Embryonic facial prominence (tissue), 1 donor: Measurements from ENCODE around the gene FNDC3B.

Experiments used
- DNase-seq: peaks from one replicate; pipeline ENCODE4 v3.0.0-alpha.2; 2016; ENCODE audit errors: extremely low spot score

Gene FNDC3B

DNA sequence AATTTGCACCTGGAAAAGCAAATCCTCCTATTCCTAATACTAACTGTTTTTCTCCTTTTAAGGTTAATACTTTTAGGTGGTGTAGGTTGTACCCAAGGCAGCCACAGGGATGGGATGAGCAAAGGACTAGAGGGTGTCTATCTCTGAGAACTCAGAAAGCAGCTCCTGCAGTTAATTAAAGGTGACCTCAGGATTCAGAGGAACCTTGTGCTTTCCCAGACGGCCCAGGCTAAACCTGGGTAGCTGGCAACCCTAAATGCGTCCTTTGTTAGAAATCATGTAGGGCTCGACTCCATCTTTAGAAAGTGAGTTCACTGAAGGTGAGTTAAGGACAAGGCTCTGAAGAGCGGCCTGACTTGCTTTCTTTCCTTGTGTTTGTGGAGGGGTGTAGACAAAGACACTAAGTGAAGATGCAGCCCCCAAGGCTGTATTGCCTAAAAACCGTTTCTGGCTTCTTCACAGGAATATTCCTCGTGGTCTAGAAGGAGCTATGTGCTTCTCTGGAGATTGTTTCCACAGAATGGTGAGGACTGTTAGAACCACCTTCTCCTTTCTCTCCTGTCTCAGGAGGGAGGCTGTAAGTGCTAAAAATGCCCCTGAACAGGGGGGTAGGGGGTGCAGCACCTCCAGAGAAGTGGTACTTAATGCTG is 14.9 kb downstream of the FNDC3B start:
- DNase-seq, result no peak

DNA sequence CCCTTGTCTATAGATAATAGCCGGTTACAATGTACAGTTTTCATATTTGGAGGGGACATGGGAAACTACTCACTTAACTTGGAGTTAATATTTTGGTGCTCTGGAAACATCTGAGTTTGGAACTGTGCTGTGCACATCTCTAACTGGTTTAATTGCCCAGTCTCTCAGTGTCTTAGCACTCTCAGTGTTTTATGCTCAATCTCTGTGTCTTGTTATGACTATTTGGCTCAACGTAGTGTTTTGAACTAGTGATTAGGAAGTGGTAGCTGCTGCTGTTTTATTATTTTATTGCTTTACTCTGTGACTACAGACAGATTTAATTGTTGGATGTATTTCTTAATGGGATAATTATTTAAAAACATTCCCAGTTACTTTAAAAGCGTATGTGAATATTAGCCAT is 17.0 kb downstream of the FNDC3B start:
- DNase-seq, result no peak

DNA sequence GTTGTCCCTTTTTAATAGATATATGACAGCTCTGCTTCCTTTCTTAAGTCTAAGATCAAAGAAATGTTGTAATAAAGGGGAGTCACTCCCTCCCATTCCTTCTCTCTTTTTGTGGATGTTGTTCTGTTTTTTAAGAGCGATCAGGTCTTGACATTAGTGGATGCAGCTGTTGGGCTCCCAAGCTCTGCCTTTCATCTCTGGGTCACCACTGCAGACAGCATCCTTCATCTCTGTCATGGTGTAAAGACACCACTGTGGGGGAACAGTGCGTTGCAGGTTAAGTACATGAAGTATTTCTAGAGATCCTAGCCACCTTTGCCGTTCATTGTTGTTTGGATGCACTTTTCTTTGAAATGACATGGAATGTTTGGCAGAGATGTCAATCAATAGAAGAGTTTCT is 17.7 kb downstream of the FNDC3B start:
- DNase-seq, result no peak

DNA sequence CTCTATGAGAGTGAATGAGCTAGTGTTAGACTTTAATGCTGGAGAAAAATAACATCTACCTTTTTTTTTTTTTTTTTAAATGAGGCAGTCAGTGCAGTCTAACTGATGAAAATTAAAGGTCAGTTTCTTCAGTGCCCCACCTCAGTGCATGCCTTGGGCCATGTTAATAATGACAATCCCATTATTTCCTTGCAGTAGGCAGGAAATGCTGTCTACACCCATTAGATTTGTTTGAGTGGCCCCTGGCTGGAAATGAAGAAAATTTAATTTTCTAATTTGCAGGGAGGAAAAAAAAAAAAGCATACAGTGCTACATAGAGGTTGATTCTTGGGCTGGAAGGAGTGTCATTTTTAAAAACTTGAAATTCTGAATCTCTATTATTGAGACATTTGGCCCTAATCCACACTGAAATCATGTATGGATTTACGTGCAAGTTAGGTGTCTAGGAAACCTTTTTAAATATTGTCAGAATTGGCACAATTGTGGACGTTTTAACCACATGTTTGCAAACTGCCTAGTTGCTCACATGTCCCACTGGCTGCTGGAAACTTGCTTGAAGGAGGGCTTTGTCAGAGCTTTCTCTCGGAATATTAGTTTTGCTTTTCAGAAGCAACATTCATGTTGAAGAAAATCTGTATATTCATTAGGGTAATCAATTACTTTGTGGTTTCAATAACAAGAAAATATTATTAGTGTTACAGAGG is 18.4 kb downstream of the FNDC3B start:
- DNase-seq, result no peak

DNA sequence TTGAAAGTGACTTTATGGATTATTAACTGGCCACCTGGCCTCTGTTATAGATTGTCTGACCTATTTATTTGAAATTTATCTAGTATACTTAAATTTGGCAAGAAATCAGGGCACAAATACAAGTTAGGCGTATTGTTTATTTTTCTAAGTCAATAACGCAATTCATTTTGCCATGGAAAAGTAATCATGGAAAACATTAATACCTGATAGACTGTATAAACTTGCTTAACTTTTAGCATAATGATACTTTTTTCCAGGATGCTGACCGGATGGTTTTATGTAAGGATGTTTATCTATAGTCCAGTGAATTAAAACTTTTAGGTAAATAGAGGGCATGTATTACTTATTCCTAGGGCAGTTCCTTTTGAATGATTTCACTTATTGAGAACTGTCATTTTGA is 20.2 kb downstream of the FNDC3B start:
- DNase-seq, result no peak

DNA sequence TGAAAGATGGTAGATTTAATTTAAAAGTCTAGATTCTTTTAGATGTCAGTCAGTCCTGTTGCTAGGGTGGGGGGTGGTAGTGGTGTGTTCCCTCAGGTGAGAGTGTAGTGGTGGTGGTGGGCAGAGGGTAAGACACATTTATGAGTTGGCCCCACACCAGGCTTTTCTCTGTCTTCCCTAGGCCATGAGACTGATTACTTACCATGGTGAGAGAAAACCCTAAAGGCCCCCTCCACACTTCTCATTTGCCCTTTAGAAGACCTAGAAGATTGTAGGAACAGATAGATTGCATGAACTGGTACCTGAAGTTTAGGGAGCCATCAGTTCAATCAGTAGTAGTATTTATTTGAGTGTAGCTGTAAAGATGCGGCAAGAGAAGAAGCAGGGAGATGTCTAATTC is 20.9 kb downstream of the FNDC3B start:
- DNase-seq, result no peak

DNA sequence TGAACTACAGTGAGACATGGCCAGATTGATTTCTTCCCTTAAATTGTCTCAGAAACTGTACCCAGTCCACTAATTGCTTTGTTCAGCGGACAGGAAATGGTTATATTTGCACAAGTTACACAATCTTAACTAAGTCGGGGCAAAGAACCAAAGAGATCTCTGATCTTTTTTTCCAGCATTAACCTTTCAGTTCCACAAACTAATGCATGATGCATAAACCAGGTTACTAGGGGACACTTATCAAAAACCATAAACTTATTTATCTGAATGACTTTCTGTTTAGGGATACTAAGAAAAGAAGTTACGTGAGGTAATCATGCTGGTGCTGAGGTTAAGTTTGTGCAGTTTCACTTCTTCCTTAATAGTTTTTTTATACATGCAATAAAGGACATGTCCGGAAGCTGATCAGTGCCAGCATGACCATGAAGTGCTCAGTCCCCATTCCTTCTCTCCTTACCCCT is 22.4 kb downstream of the FNDC3B start:
- DNase-seq, result no peak

DNA sequence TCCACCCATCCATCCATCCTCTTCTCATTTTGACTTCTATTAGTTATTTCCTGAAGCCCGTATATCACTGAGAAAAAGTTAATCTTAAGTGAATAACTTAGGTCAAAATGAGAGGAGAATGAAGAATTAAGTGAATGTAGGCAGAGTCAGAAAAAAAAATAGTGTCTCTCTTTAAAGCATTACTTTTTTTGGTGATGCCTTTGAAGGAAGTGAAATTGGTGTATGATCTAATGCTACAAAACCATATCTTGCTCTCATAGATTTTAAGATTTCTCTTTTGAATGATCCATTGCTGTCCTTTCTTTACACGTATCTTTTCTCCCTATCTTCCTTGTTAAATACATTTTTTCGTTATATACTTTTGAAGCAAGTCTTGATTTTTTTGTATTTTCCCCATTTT is 23.4 kb downstream of the FNDC3B start:
- DNase-seq, result no peak

DNA sequence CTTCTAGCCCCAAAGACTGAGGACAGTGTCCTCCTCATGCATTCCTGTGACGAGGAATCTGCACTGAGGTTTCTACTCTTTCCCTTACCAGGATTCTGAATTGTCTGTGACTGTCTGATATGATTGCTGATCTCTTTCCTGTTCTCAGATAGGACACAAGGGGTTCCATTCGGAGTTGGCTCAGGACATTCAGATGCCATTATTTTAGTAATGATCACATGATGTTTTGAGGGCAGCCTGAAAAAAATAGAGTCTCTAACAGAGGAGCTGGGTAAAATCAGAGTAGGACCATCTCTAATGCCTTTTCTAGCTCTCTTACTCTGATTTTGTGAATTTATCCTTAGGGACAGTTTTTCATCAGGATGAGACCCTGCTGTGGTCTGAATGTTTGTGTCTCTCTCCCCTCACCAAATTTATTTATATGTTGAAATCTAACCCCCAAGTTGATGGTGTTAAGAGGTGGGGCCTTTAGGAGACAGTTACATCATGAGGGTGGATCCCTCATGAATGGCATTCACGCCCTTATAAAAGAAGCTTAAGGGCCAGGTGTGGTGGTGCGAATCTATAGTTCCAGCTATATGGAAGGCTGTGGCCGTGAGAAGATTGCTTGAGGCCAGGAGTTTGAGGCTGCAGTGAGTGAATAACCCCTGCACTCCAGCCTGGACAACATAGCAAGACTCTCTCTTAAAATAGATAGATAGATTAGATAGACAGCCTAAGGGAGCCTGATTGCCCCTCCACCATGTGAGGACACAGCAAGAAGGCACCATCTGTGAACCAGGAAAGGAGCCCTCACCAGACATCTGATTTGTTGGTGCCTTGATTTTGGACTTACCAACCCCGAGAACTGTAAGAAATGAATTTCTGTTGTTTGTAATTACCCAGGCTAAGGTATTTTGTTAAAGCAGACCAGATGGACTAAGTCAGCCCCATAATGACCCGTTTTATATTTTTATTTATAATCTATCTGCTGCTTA is 24.4 kb downstream of the FNDC3B start:
- DNase-seq, result no peak

DNA sequence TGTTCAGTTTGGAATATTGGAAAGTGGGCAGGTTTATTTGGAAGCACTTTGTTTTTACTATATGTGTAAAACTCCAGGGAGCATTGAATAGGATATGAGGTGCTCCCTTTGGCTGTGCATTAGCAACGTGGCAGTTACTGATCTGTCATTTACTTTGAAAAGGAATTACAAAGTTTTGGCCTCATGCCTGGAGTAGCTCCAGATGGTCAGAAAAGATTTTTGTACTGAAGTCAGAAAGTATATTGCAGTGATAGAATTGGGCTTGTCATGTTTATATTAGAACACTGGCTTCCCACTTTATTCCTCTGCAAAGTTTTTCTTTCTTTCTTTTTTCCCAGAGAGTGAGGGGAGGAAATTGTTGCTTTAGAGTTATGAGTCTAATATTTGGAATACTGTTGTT is 26.1 kb downstream of the FNDC3B start:
- DNase-seq, result no peak

DNA sequence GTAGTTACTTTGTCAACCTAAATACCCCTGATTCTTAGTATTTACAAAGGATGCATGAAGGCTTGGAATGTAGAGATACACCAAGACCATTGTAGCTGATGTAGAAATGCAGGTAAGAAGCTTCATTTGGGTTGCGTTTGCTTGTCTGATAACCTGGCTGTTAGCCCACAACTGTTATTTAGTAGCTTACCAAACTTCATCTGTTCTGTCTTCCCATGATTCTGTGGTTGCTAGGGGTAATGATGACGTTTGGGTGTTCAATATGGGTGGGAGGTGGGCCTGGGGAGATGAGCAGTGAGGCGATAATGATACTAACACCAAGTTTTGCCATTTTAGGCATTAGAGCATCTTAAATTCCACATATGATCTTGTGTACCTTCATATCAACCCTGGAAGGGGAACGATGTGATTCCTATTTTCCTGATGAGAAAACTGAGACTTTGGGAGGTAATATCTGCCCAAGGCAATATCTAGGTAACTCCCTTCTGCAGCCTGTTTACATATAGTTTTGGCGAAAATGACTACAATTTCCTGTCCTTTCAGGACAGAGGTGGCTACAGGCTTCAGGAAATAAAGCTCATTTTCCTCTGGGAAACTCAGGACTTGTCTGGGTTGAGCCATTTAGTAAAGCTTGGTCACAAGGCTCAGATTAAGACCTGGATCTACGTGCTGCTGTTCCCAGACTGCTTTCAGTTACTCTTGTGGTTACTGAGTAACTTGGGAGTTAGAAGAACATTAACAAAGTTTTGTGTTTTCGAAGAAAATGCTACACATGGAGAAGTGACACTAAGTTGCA is 26.8 kb downstream of the FNDC3B start:
- no peak for DNase-seq

DNA sequence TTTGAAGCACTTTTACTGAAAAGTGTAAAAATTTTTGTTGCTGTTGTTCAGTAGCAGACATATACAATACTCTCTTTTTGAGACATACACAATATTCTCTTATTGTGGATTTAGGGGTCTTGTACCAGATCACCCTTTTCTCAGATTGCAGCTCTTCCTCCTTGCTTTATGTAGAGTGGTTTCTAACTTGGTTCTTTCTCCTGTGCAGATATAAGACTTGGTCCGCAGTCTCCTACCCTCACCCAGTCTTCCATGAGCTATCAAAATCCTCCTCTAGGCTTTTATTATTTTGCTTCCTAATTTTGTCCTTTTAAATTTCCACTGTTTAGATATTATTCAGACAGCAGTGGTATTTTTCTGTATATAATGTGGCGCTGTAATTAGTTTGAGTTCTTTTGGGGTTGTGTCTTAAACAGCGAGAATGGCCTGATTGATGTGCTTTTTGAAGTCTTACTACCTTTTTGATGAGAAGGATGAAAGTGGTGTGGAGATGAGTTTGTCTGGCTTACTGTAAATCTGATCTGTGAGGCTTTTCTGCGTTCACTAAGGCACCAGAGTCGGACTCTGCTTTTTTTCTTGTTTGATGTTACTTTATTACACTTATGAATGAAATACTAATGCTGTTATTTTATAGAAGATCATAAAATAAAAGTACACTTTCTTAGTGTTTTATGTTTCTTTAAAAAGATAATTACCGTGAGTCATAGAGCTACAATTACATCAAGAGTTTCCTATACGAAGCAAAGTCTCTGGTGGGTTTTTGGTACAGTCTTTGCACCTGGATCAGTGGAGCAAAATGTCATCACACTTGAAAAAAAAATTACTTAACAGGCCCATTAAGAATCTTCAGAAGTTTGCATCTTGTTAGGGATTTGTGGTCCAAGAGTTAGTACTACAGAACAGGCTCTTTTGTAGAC is 27.8 kb downstream of the FNDC3B start:
- DNase-seq, result no peak

DNA sequence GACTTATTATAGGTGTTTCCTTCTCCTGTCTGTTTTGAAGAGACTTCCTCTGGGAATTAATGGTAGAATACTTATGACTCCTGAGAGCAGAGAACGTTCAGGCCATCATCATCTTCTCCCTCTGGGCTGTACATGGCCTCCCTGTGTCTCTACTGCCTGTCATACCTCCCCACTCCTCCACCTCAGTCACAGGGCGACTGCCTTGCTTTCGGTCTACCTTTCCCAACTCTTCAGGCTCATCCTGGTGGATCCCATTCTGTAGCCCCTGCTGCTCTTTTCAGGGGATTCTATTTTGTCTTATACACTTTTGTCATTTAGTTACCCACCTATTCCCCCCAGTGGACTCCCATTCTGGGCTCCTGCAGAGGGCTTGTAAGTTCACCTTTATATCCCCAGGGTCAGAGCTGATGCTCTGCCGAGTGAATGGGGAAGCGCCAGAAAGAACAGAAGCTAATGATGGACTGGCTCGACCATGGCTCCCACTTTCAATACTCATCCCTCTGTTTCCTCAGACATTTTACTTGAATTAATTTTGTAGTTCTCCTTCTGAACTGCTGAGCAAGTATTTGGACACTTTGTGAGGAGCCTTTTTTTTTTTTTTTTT is 28.6 kb downstream of the FNDC3B start:
- DNase-seq, result no peak

DNA sequence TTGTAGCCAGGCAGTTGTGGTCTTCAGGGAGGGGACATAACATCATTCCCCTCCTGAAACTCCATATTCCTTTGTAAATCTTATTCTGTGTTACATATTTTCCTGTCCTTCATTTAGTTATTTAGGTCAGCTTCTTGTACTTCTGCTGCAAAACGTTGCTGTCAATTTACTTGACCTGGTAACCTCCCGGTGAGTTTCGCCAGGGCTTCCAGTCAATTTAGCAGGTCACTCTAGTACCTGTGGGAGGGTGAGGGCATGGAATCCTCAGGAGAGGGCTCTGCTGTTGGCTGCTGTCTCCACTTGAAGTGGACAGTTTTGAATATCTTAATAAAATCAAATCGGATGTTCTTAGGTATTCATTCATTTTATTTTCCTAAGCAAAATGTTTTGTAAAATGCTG is 29.6 kb downstream of the FNDC3B start:
- DNase-seq, result no peak

DNA sequence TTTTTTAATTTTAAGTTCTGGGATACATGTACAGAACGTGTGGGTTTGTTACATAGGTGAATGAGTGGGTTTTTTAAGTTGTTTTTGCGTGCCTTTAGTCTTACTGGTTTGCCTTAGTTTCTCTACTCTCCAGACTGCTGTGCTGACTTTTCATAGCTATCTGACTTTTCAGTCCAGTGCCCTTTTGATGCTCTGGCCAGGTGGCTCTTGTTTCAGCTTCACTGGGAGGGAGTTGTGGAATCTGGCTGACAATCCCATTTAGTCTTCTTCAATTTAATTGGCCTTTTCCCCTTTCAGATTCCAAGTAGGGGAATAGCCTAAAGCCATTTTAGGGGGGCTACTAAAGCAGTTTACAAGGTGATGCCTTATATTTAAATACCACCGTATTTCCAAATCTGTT is 30.1 kb downstream of the FNDC3B start:
- DNase-seq, result no peak

DNA sequence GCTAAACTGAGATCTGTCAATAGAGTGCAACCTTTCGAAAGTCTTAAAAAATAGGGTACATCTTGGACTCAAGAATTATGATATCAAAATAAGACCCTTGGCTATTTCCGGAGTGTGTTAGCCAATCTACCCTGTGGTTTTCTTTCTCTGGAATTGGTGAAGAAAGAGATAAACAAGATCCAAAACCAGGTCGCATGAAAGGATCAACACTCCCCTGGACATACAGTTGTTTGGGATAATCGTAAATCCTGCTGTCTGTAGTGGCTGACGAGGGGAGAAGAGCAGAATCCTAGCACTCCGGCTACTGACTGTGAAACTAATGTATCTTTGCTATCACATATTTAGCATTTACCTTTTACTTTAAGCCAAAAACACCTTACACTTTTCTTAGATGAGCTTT is 30.9 kb downstream of the FNDC3B start:
- no peak for DNase-seq

DNA sequence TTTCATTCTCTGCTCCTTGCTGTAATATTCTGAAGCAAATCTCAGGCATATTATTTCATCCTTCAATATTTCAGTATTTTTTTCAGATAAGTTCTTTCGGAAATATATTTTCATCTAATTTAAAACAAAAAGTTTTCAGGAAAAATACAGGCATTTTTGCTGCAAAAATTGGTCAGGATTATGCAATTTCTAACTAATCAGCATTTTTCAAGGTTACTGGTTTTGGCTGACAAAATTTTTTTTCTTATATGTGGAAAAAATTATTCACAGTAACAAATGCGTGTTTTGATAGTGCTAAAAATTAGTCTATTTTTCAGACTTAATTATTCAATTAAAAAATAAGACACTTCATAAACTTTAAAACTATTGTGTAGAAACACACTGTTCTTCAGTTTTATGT is 31.4 kb downstream of the FNDC3B start:
- no peak for DNase-seq

DNA sequence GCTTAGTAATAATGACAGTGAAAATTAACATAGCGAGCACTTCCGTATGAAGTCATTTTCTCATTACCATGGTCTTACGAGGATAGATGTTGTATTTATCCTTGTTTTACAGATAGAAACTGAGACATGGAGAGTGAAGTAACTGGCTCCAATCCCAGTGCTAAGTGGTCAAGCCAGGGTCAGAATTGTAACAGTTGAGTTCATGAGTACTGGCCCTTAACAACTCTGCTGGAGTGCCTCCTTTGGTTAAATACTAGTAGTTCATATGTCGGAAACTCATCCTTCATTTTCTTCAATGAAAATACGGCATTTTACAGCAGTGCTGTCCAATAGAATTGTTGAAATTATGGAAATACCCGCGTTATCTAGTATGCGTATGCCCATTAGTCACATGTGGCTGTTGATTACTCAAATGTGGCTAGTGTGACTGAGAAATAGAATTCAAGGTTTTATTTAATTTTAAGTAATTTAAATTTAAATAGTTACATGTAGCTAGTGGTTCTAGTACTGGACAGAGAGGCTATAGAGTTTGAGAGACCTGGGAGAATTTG is 32.5 kb downstream of the FNDC3B start:
- DNase-seq, result no peak

DNA sequence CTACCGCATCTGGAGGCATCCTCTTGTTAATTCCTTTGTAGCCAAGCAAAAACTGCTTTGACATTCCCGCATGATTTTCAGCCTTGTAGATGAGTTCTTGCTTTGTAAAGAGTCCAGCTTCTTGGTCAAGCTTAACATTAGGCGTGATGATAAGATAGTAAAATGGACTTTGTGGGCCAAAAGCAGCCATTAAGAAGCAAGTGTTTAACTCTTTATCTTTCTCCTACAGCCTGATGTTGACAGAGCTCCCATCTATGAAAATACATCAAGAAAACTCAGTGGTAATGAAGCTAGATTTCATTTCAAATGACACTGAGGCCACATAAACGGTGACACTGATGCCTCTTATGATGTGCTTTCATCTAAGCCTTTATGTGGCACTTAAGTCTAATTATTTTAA is 33.2 kb downstream of the FNDC3B start:
- DNase-seq, result no peak
